Aorta (tissue), 5 donors: ENCODE data around the gene RASGRF2. TPM values are rescaled to one million over a fixed set of nuclear protein-coding genes. Genes with fewer than 3 reads are reported as not detected.

Experiments
- ATAC-seq: fragments of 200-7000 bp; cut with Tn5 transposase; one replicate; pipeline ENCODE4 v1.9.1; 2022; ENCODE audit warnings: moderate library complexity; ENCODE audit not compliant: low FRiP score
- DNase-seq, 2 donors: peaks; one replicate each; pipeline ENCODE4 v3.0.0-alpha.2; 2020
- H3K27ac ChIP-seq, 2 donors: one replicate each; pipeline ENCODE4 v1.5.1; 2013; ENCODE audit warnings: low read length in 2 of 2, mild to moderate bottlenecking in 2 of 2, moderate library complexity in 2 of 2, control low read depth in 1 of 2, inconsistent platforms in 1 of 2, low read depth in 1 of 2
- H3K27me3 ChIP-seq, 2 donors: one replicate each; pipeline ENCODE4 v1.6.1; 2013; ENCODE audit warnings: control low read depth in 1 of 2, low read length in 1 of 2, mild to moderate bottlenecking in 1 of 2, moderate library complexity in 1 of 2; ENCODE audit not compliant: insufficient read depth in 2 of 2, control insufficient read depth in 1 of 2
- H3K36me3 ChIP-seq, 2 donors: one replicate each; pipeline ENCODE4 v1.6.1; 2013; ENCODE audit warnings: control low read depth in 1 of 2, low read length in 1 of 2, mild to moderate bottlenecking in 1 of 2; ENCODE audit not compliant: insufficient read depth in 2 of 2, control insufficient read depth in 1 of 2
- H3K4me1 ChIP-seq, 2 donors: one replicate each; pipeline ENCODE4 v1.6.1; 2013; ENCODE audit warnings: low read length in 2 of 2, control low read depth in 1 of 2, mild to moderate bottlenecking in 1 of 2, moderate library complexity in 1 of 2; ENCODE audit not compliant: insufficient read depth in 2 of 2, control insufficient read depth in 1 of 2
- H3K4me3 ChIP-seq, 2 donors: one replicate each; pipeline ENCODE4 v1.5.1; 2013; ENCODE audit warnings: low read length in 2 of 2, control low read depth in 1 of 2, mild to moderate bottlenecking in 1 of 2
- H3K9me3 ChIP-seq: one replicate; pipeline ENCODE4 v1.6.1; 2013; ENCODE audit warnings: mild to moderate bottlenecking, low read length; ENCODE audit not compliant: control insufficient read depth
- WGBS, 2 donors: extraction: QIAGEN DNeasy Blood & Tissue Kit; methylation state at CpG; one replicate each; pipeline ENCODE4 v1.1.7; 2013; 5-methylcytosine and 5-hydroxymethylcytosine counted together
- intact Hi-C, 2 donors: fragments of 100-400 bp; cut with DNase I; formaldehyde crosslinking; loops; one replicate each; pipeline versions ENCODE4 v1.14.2 to v1.15.0; 2022
- polyA plus RNA-seq, 2 donors: library from polyadenylated mRNA; stranded (reverse); fragments of 200-250 nt; gene quantifications; one replicate each; pipeline ENCODE4 v1.2.3, GENCODE V29; 2013
- total RNA-seq, 2 donors: library from RNA; stranded (reverse); fragmentation: NEBNext Ultra II Directional; extraction: Animal tissue kit (Norgen Biotek cat#: 25700); gene quantifications; one replicate each; pipeline ENCODE4 v1.2.1, GENCODE V29; 2021
- donor health status: healthy with polysubstance abuse.
- donor health status: Bipolar disorder and iron deficiency.
- donor health status: DM: no; HTN: no; CAD: no.
- donor health status: DM: no; HTN: no; CAD: no.
- donor health status: DM: yes; HTN: yes; CAD: no.

The RASGRF2 gene
- total and polyA plus RNA-seq, 4 donors = 2.3 to 17.4 (median 5.7) TPM

DNA sequence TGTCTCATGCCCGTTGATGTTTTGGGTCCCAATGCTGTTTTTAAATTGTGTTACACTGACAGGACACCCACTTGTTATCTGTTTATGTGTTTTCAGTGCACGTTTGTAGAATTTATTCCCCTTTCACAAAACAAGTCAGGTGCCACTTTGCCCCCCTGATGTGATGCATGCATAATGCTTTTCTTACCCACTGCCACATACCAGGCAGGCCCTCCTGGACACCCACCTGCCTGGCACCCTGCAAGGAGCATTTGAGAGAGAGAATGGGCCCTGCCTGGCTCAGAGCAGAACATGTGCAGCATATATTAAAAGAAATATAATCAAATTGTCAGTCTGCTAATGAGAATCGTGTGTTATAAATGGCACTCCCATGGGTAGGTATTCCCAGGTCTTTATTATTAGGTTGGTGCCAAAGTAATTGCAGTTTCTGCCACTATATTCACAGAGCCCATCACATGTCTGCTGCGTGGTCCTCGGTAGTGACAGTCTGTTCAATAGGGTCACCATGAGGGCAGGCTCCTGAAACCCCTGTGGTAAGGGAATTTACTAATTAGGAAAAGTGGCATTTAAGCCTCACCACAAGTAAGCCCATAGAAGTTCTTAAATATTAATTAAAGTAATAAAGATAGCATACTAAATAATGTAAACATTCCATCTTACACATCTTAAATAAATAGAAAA, 220.8 kb downstream of the RASGRF2 start:
- no peaks in the 10 kb centered on the region for H3K4me1 ChIP-seq
- no peak for ATAC-seq
- H3K27me3 ChIP-seq = no peaks in the 10 kb centered on the region
- H3K36me3 ChIP-seq = no peaks in the 10 kb centered on the region
- no peak overlapping the region for H3K4me3 ChIP-seq
- 71 to 74% methylated on average over 5 of the region's 5 CpGs for WGBS, 2 donors
- no peak overlapping the region for H3K27ac ChIP-seq
- intact Hi-C loops = no loop called here
- DNase-seq = no peak
- no peaks in the 10 kb centered on the region for H3K9me3 ChIP-seq

DNA sequence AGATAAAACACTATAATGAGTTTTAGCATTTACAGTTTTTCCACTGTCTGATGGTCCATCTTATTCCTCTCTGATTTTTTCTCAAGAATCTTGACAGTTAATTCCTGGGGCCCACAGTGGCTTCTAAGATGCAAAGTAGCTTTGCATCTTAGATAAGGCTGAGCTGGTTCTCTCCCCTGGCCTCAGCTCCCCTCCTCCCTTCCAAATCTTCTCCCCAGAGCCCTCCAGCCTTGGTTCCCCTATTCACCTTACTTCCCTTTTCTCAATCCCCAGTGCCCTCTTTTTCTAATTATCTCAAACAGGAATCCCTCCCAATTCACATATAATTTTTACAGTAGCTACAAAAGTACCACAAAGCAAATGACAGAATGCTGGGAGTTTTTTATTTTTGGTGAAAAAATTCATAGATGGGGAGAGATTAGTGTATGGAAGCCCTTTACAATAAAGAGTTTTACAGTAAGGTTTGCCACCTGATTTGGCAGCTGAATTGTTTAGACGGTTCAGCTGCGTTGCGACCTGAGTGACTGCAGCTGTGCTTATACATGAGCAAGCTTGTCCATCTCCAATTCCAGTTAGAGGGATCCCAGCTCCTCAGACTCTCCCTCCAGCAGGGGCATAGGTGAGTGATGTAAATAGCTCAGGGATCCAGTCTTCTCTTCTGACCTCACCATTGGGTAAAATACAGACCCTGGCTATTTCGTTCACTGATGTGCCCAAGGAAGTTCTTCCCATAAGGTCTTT, 221.6 kb downstream of the RASGRF2 start:
- intact Hi-C loops = no loop called here
- 85 to 88% methylated on average over 4 of the region's 4 CpGs for WGBS, 2 donors
- Histone ChIP-seq H3K9me3 (no peaks in the 10 kb centered on the region), H3K4me3 (no peak overlapping the region), H3K27me3 (no peaks in the 10 kb centered on the region), H3K4me1 (no peaks in the 10 kb centered on the region), H3K27ac (no peak overlapping the region), H3K36me3 (no peaks in the 10 kb centered on the region)
- ATAC-seq = no peak
- no peak for DNase-seq

DNA sequence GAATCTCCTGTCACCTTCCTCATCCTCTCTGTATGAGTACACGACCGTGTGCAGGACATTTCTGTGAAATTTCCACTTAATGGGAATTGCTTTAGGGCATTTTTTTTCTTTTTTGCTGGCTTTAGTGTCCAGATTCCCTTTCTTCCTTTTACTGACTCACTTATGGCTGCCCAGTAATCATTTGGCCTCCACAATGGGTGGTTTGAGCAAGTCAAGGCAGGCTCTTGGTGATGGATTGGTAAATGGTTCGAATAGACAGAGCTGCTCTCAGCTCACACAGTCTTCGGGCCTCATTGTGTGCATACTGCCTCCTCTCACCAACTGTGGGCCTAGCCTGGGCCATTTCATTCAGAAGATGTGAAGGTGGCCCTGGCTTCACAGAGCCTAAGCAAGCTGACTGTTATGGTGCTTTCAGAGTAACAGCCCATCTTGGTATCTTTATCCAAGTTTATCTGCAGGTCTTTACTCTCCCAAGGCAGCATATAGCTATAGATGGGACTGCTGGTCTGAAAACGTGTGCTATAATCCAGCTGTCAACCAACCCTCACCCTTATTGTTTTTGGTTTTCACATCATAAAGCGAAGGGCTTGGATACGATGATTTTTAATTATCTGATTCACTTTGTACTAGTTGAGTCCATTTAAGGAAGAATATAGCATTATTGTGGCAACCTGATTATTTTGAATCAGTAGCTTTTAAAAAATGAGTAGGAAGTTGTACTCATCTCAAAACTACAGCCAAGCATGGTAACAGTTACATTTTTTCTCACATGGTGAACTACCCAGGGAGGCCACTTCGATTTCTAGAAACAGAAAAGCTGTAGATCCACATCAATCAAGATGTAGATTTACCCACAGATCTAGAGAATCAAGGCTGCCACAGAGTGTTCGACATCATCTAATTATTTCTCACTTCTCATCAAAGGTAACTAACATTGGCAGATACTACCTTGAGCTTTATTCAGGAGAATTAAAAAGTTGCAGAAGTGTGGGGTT, 222.5 kb downstream of the RASGRF2 start:
- 91% methylated on average over 9 of the region's 9 CpGs for WGBS, 2 donors
- intact Hi-C loops = no loop called here

GRCh38 chr5:81183811-81184748, 223.9 kb downstream of the RASGRF2 start:
- Histone ChIP-seq H3K4me3 (no peak overlapping the region), H3K36me3 (no peaks in the 10 kb centered on the region), H3K9me3 (no peaks in the 10 kb centered on the region), H3K27ac (no peak overlapping the region), H3K27me3 (no peaks in the 10 kb centered on the region), H3K4me1 (no peaks in the 10 kb centered on the region)
- intact Hi-C loops = no loop called here
- 82 to 84% methylated on average over 11 of the region's 11 CpGs for WGBS, 2 donors
- ATAC-seq = no peak
- DNase-seq = no peak

More for the DNA sequence above, 222.5 kb downstream of the RASGRF2 start:
- DNase-seq = no peak
- Histone ChIP-seq H3K36me3 (no peaks in the 10 kb centered on the region), H3K27me3 (no peaks in the 10 kb centered on the region), H3K4me3 (no peak overlapping the region), H3K4me1 (no peaks in the 10 kb centered on the region), H3K27ac (no peak overlapping the region), H3K9me3 (no peaks in the 10 kb centered on the region)
- ATAC-seq = no peak

GRCh38 chr5:81184749-81185110, 224.6 kb downstream of the RASGRF2 start:
- H3K4me1 ChIP-seq = no peaks in the 10 kb centered on the region
- H3K9me3 ChIP-seq = no peaks in the 10 kb centered on the region
- DNase-seq = no peak
- H3K27me3 ChIP-seq = no peaks in the 10 kb centered on the region
- H3K4me3 ChIP-seq = no peak overlapping the region
- no peak for ATAC-seq
- H3K27ac ChIP-seq = no peak overlapping the region
- intact Hi-C loops = no loop called here
- no peaks in the 10 kb centered on the region for H3K36me3 ChIP-seq
- 83 to 87% methylated on average over 6 of the region's 6 CpGs for WGBS, 2 donors

GRCh38 chr5:81187885-81188284, 227.7 kb downstream of the RASGRF2 start:
- Histone ChIP-seq H3K27me3 (no peaks in the 10 kb centered on the region), H3K4me1 (no peaks in the 10 kb centered on the region), H3K9me3 (no peaks in the 10 kb centered on the region), H3K36me3 (no peaks in the 10 kb centered on the region), H3K27ac (no peak overlapping the region), H3K4me3 (no peak overlapping the region)
- no peak for DNase-seq
- WGBS, 2 donors = 40 to 44% methylated on average over 6 of the region's 6 CpGs
- no peak for ATAC-seq
- intact Hi-C loops = no loop called here

DNA sequence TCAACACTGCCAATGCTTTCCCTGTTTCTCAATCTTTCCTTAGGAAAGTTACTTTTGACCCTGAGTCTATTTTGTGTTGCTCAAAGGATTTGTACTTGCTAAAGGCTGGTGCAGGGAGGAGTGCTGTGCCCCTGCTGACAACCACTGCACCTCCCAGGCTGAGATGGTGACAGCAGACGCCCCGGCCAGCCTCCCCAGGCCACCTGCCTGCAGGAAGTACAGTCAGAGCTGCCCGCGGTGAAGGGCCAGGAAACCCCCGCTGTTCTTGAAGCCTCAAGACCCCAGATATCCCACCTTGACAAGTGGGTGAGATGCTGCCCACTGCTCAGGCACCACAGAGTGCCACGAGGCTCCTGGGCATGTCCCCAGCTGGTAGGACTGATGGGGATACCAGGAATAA, 228.8 kb downstream of the RASGRF2 start:
- WGBS, 2 donors = 73 to 76% methylated on average over 6 of the region's 6 CpGs
- intact Hi-C loops = no loop called here

More for the DNA sequence above, 228.8 kb downstream of the RASGRF2 start:
- Histone ChIP-seq H3K4me1 (no peaks in the 10 kb centered on the region), H3K36me3 (no peaks in the 10 kb centered on the region), H3K4me3 (no peak overlapping the region), H3K27ac (no peak overlapping the region), H3K27me3 (no peaks in the 10 kb centered on the region), H3K9me3 (no peaks in the 10 kb centered on the region)
- no peak for DNase-seq
- no peak for ATAC-seq
